ENCODE measurements around the gene BCL7A.

DNA sequence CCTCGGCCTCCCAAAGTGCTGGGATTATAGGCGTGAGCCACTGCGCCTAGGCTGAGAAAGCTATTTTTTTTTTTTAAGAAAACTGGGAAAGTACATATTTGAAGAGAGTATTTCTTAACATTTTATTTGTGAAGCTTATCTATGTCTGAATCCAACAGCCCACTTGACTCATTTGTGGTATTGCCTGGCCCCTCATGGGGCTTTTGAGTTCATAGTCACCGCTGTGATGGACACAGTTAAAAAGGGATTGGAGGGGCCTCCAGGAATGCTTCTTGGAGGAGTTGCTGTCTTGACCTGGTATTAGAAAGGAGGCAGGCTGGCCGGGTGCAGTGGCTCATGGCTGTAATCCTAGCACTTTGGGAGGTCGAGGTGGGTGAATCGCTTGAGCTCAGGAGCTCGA, 26.5 kb downstream of the BCL7A start:
- TF ChIP-seq, protein P1, sequence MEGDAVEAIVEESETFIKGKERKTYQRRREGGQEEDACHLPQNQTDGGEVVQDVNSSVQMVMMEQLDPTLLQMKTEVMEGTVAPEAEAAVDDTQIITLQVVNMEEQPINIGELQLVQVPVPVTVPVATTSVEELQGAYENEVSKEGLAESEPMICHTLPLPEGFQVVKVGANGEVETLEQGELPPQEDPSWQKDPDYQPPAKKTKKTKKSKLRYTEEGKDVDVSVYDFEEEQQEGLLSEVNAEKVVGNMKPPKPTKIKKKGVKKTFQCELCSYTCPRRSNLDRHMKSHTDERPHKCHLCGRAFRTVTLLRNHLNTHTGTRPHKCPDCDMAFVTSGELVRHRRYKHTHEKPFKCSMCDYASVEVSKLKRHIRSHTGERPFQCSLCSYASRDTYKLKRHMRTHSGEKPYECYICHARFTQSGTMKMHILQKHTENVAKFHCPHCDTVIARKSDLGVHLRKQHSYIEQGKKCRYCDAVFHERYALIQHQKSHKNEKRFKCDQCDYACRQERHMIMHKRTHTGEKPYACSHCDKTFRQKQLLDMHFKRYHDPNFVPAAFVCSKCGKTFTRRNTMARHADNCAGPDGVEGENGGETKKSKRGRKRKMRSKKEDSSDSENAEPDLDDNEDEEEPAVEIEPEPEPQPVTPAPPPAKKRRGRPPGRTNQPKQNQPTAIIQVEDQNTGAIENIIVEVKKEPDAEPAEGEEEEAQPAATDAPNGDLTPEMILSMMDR (IDR thresholded peaks at IDR 0.05; ENCODE audit: low read length): no peak
- no peak for TF ChIP-seq EZH2phosphoT487 (IDR thresholded peaks at IDR 0.05; ENCODE audit: low read length)
